MM.1S (cell line): ENCODE data around the gene FKBP9.
"Not testable (repeated sequence)": the region's sequence is repeated elsewhere in the genome, so short reads cannot be mapped to it uniquely, and the experiment has no call there.

Source experiments
- DNase-seq: peaks from one replicate; pipeline ENCODE4 v3.0.0-alpha.2; 2015
- H2AFZ ChIP-seq: fragments of 300-600 bp; sonication (generic); 2 replicates; pipeline ENCODE4 v1.6.0; 2016; ENCODE audit warnings: antibody characterized with exemption, low read length
- H3F3A ChIP-seq: fragments of 300-600 bp; sonication (generic); 2 replicates; pipeline ENCODE4 v1.6.1; 2016; ENCODE audit warnings: mild to moderate bottlenecking, antibody characterized with exemption, low read length, moderate library complexity, mixed read lengths; ENCODE audit not compliant: insufficient read depth
- H3K27ac ChIP-seq: fragments of 300-600 bp; sonication (generic); 2 replicates; pipeline ENCODE4 v1.5.1; 2016; ENCODE audit warnings: mild to moderate bottlenecking, low read length
- H3K27me3 ChIP-seq: fragments of 300-600 bp; sonication (generic); replicated peaks from 2 replicates; pipeline ENCODE4 v1.6.0; 2016; ENCODE audit warnings: low read length; ENCODE audit not compliant: insufficient read depth
- H3K36me3 ChIP-seq: fragments of 300-600 bp; sonication (generic); replicated peaks from 2 replicates; pipeline ENCODE4 v1.6.1; 2016; ENCODE audit warnings: mild to moderate bottlenecking, low read length, mixed read lengths; ENCODE audit not compliant: insufficient read depth
- H3K4me1 ChIP-seq: fragments of 300-600 bp; sonication (generic); 2 replicates; pipeline ENCODE4 v1.6.1; 2016; ENCODE audit warnings: low read length, mixed read lengths
- H3K4me2 ChIP-seq: fragments of 300-600 bp; sonication (generic); 2 replicates; pipeline ENCODE4 v1.6.0; 2016; ENCODE audit warnings: low read depth, low read length
- H3K4me3 ChIP-seq: fragments of 300-600 bp; sonication (generic); 2 replicates; pipeline ENCODE4 v1.5.1; 2016; ENCODE audit warnings: low read length, mixed read lengths
- H3K79me2 ChIP-seq: fragments of 300-600 bp; sonication (generic); 2 replicates; pipeline ENCODE4 v1.6.1; 2016; ENCODE audit warnings: mixed run types, low read length, mixed read lengths
- H3K9ac ChIP-seq: fragments of 300-600 bp; sonication (generic); 2 replicates; pipeline ENCODE4 v1.6.1; 2016; ENCODE audit warnings: low read length, mixed read lengths
- H3K9me2 ChIP-seq: fragments of 300-600 bp; sonication (generic); replicated peaks from 2 replicates; pipeline ENCODE4 v1.6.1; 2016; ENCODE audit warnings: mild to moderate bottlenecking, low read length, mixed read lengths; ENCODE audit not compliant: insufficient read depth
- H3K9me3 ChIP-seq: fragments of 300-600 bp; sonication (generic); replicated peaks from 2 replicates; pipeline ENCODE4 v1.6.1; 2016; ENCODE audit warnings: mild to moderate bottlenecking, low read length, mixed read lengths; ENCODE audit not compliant: insufficient read depth
- H4K20me1 ChIP-seq: fragments of 300-600 bp; sonication (generic); 2 replicates; pipeline ENCODE4 v1.6.1; 2016; ENCODE audit warnings: mild to moderate bottlenecking, low read length, moderate library complexity, mixed read lengths; ENCODE audit not compliant: insufficient read depth
- CTCF ChIP-seq: fragments of 300-600 bp; sonication (generic); IDR thresholded peaks from 2 replicates; pipeline ENCODE4 v1.5.1; 2016; ENCODE audit warnings: antibody characterized with exemption, low read length, mixed read lengths
- EZH2 ChIP-seq: fragments of 300-600 bp; sonication (generic); optimal IDR thresholded peaks from 2 replicates; pipeline ENCODE3; 2017; ENCODE audit warnings: low read depth, mild to moderate bottlenecking, antibody characterized with exemption, low read length, mixed read lengths
- EZH2phosphoT487 ChIP-seq: fragments of 300-600 bp; sonication (generic); IDR thresholded peaks from 2 replicates; pipeline ENCODE4 v1.6.1; 2018; ENCODE audit warnings: antibody characterized with exemption, low read length

The FKBP9 gene

GRCh38 chr7:32915041-32915536 lies 42.2 kb upstream of the FKBP9 start:
- DNase-seq: no peak
- Histone ChIP-seq H3K4me2 (no peak overlapping the region), H3K27ac (no peak overlapping the region), H3K9ac (no peak overlapping the region), H3K36me3 (no peaks in the 10 kb centered on the region), H3K4me1 (no peaks in the 10 kb centered on the region), H3F3A (no peaks in the 10 kb centered on the region), H3K79me2 (no peaks in the 10 kb centered on the region), H3K9me3 (no peaks in the 10 kb centered on the region), H2AFZ (no peak overlapping the region), H3K27me3 (no peaks in the 10 kb centered on the region), H3K4me3 (no peak overlapping the region), H3K9me2 (no peaks in the 10 kb centered on the region), H4K20me1 (no peaks in the 10 kb centered on the region)
- no peak for TF ChIP-seq EZH2
- no peak for TF ChIP-seq CTCF
- no peak for TF ChIP-seq EZH2phosphoT487

DNA sequence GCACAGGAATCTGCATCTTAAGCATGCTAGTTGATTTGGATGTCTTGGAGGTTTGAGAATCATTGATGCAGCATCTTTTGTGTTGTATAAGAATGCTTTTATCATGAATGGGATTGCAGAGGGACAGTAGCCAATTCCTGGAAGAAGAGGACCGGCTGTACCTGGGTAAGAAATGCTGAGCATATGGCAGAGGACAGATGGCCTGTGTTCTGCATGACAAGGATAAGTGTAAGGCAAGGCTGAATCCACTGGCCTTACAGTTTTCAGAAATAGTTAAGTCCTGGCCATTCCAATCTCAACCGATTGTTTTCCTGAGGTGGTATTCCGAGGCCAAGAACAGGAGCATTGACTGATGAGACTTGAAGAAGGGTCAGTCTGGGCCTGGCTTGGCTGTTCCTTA lies 41.2 kb upstream of the FKBP9 start:
- H3K9me3 ChIP-seq: no peaks in the 10 kb centered on the region
- H3K4me2 ChIP-seq: no peak overlapping the region
- TF ChIP-seq EZH2: no peak
- TF ChIP-seq CTCF: no peak
- TF ChIP-seq EZH2phosphoT487: no peak
- no peaks in the 10 kb centered on the region for H4K20me1 ChIP-seq
- no peak overlapping the region for H2AFZ ChIP-seq
- H3F3A ChIP-seq: no peaks in the 10 kb centered on the region
- H3K79me2 ChIP-seq: no peaks in the 10 kb centered on the region
- no peak overlapping the region for H3K9ac ChIP-seq
- no peak overlapping the region for H3K27ac ChIP-seq
- no peaks in the 10 kb centered on the region for H3K36me3 ChIP-seq
- no peak overlapping the region for H3K4me3 ChIP-seq
- no peaks in the 10 kb centered on the region for H3K9me2 ChIP-seq
- DNase-seq: no peak
- no peaks in the 10 kb centered on the region for H3K4me1 ChIP-seq
- H3K27me3 ChIP-seq: no peaks in the 10 kb centered on the region

DNA sequence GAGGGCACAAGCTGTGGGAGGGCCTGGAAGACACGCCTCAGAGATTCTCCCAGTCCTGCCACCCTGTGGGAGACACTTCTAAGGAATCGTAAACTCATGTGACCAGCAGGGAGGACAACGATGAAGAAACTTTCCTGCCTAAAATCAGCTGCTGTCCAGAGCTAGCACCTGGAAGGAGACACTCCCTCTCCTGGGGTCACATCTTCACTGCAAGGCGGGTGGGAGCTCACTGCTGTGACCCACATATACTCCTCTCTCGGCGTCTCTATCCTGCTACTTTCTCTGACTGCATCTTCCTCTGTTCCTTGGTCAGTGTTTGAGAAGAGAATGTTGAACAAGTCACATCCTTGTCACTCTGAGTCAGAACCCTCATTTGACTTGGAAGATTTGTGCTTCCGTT lies 40.2 kb upstream of the FKBP9 start:
- H3K4me2 ChIP-seq, H2AFZ ChIP-seq, H3K27me3 ChIP-seq, H3K4me1 ChIP-seq, H3K79me2 ChIP-seq, H3K4me3 ChIP-seq, DNase-seq, H3F3A ChIP-seq, H3K27ac ChIP-seq, H4K20me1 ChIP-seq, H3K9me3 ChIP-seq, H3K36me3 ChIP-seq, H3K9ac ChIP-seq, H3K9me2 ChIP-seq: not testable (repeated sequence)

DNA sequence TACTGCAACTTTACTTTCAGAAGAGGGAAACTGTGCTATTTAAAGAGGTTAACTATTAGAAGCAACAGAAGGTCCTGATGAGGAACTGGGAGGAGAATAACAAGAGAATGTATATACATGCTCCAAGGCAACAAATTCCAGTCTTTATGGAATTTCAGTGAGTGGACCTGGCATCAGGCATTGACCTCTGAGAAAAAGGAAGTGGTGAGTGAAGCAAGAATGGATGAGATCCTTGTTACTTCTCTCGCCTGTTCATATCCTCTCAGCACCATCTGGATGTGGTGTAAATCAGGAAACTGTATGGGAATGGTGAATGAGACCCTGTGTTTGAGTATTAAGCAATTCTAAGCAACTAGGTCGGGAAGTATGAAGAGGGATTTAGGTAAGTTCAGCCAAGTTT lies 35.3 kb upstream of the FKBP9 start:
- H4K20me1 ChIP-seq: no peaks in the 10 kb centered on the region
- no peak overlapping the region for H3K4me3 ChIP-seq
- no peak overlapping the region for H2AFZ ChIP-seq
- no peak overlapping the region for H3K9ac ChIP-seq
- no peak overlapping the region for H3K27ac ChIP-seq
- H3K9me3 ChIP-seq: no peaks in the 10 kb centered on the region
- no peak overlapping the region for H3K4me2 ChIP-seq
- H3F3A ChIP-seq: no peaks in the 10 kb centered on the region
- no peak for DNase-seq
- no peaks in the 10 kb centered on the region for H3K27me3 ChIP-seq
- no peaks in the 10 kb centered on the region for H3K4me1 ChIP-seq
- no peaks in the 10 kb centered on the region for H3K36me3 ChIP-seq
- H3K79me2 ChIP-seq: no peaks in the 10 kb centered on the region
- TF ChIP-seq EZH2: no peak
- no peak for TF ChIP-seq EZH2phosphoT487
- no peak for TF ChIP-seq CTCF
- no peaks in the 10 kb centered on the region for H3K9me2 ChIP-seq
